HepG2 (cell line): ENCODE measurements around the gene SETD2.

ENCODE experiments used
- CBFB ChIP-seq: sonication (generic); formaldehyde crosslinking; IDR thresholded peaks from 2 replicates; pipeline ENCODE4 v1.4.0; 2020; ENCODE audit warnings: missing genetic modification reagents
- CTCF ChIP-seq: sonication (generic); formaldehyde crosslinking; IDR thresholded peaks from 2 replicates; pipeline ENCODE4 v1.5.0; 2020; ENCODE audit warnings: mild to moderate bottlenecking, missing genetic modification reagents, moderate library complexity
- IRF9 ChIP-seq: sonication (generic); formaldehyde crosslinking; IDR thresholded peaks from 2 replicates; pipeline ENCODE4 v1.8.0; 2022; ENCODE audit warnings: missing genetic modification reagents, mild to moderate bottlenecking, borderline replicate concordance
- MTA3 ChIP-seq: sonication (generic); formaldehyde crosslinking; IDR thresholded peaks from 2 replicates; pipeline ENCODE4 v1.4.0; 2020; ENCODE audit warnings: missing genetic modification reagents
- PBX3 ChIP-seq: sonication (generic); formaldehyde crosslinking; IDR thresholded peaks from 2 replicates; pipeline ENCODE4 v1.8.1; 2023; ENCODE audit warnings: missing genetic modification reagents, inconsistent platforms, borderline replicate concordance
- TCF12 ChIP-seq, 2 experiments: fragments of 450-650 bp in 1 of 2; sonication (generic) in 1 of 2; formaldehyde crosslinking in 1 of 2; IDR thresholded peaks; 2 replicates each; pipeline versions ENCODE4 v1.6.1 to v1.8.0; 2017 to 2022; ENCODE audit warnings: antibody characterized with exemption in 1 of 2, mild to moderate bottlenecking in 1 of 2, missing genetic modification reagents in 1 of 2, moderate library complexity in 1 of 2

- no peak for TF ChIP-seq MTA3
- TF ChIP-seq CBFB (CRISPR knock-in tag): no peak
- no peak for TF ChIP-seq IRF9 (CRISPR knock-in tag)
- TF ChIP-seq TCF12 (IDR thresholded peaks at IDR 0.05): no peak
- TF ChIP-seq TCF12 (CRISPR knock-in tag; IDR thresholded peaks at IDR 0.05): no peak
- no peak for TF ChIP-seq CTCF (CRISPR knock-in tag)
- TF ChIP-seq PBX3: no peak
Observed at GRCh38 chr3:47143068-47143467, 20.8 kb downstream of the SETD2 start.
